Neural crest cell (in vitro differentiated cells): ENCODE results near the gene FMNL3. TPM values are rescaled to one million over a fixed set of nuclear protein-coding genes. Genes with fewer than 3 reads are reported as not detected.

ENCODE experiments used
- DNase-seq: peaks from one replicate; pipeline ENCODE4 v3.0.0; 2021; ENCODE audit warnings: low read depth, mixed read lengths, low spot score
- H3K27ac Mint-ChIP-seq: one replicate; pipeline ENCODE4 v1.8.0; 2021; ENCODE audit warnings: mild to moderate bottlenecking, mixed read lengths; ENCODE audit not compliant: unreplicated experiment
- H3K27me3 Mint-ChIP-seq: 2 replicates; pipeline ENCODE4 v1.8.0; 2021; ENCODE audit warnings: low read depth, mild to moderate bottlenecking, mixed read lengths
- H3K36me3 Mint-ChIP-seq: 2 replicates; pipeline ENCODE4 v1.8.0; 2021; ENCODE audit warnings: low read depth, mild to moderate bottlenecking, mixed read lengths
- H3K4me1 Mint-ChIP-seq: 2 replicates; pipeline ENCODE4 v1.8.0; 2021; ENCODE audit warnings: mixed read lengths
- H3K4me3 Mint-ChIP-seq: one replicate; pipeline ENCODE4 v1.8.0; 2021; ENCODE audit warnings: mild to moderate bottlenecking, mixed read lengths
- H3K9me3 Mint-ChIP-seq: 2 replicates; pipeline ENCODE4 v1.8.0; 2021; ENCODE audit warnings: mixed read lengths
- CTCF ChIP-seq: fragments of 200-600 bp; sonication (generic); conservative IDR thresholded peaks from 2 replicates; pipeline ENCODE4 v1.5.0; 2021; ENCODE audit warnings: antibody characterized with exemption, mild to moderate bottlenecking
- total RNA-seq: library from RNA; stranded (reverse); gene quantifications from 2 replicates; pipeline ENCODE4 v1.2.1, GENCODE V29; 2021

FMNL3 gene
- total RNA-seq, 1 donor from 2014 or later = 38.9 TPM

GRCh38 chr12:49659753-49660152, 47.5 kb downstream of the FMNL3 start:
- Mint-ChIP-seq H3K27me3 (no peaks in the 10 kb centered on the region), H3K36me3 (peaks cover 12% of the 10 kb centered on the region), H3K4me3 (no peak overlapping the region), H3K9me3 (no peaks in the 10 kb centered on the region), H3K4me1 (peaks cover 19% of the 10 kb centered on the region), H3K27ac (peak overlapping the region; percentile 50)
- no peak for TF ChIP-seq CTCF
- no peak for DNase-seq

GRCh38 chr12:49658276-49658675, 48.9 kb downstream of the FMNL3 start:
- Mint-ChIP-seq H3K27ac (no peak overlapping the region), H3K9me3 (no peaks in the 10 kb centered on the region), H3K36me3 (peaks cover 14% of the 10 kb centered on the region), H3K27me3 (no peaks in the 10 kb centered on the region), H3K4me1 (peaks cover 12% of the 10 kb centered on the region), H3K4me3 (no peak overlapping the region)
- no peak for DNase-seq
- no peak for TF ChIP-seq CTCF

GRCh38 chr12:49655595-49656236, 51.5 kb downstream of the FMNL3 start:
- Mint-ChIP-seq H3K27me3 (no peaks in the 10 kb centered on the region), H3K36me3 (peaks cover 4% of the 10 kb centered on the region), H3K4me1 (no peaks in the 10 kb centered on the region), H3K4me3 (no peak overlapping the region), H3K9me3 (no peaks in the 10 kb centered on the region), H3K27ac (no peak overlapping the region)
- DNase-seq = no peak
- no peak for TF ChIP-seq CTCF

GRCh38 chr12:49654715-49655114, 52.5 kb downstream of the FMNL3 start:
- Mint-ChIP-seq H3K4me1 (no peaks in the 10 kb centered on the region), H3K27ac (no peak overlapping the region), H3K36me3 (peaks cover 10% of the 10 kb centered on the region), H3K27me3 (no peaks in the 10 kb centered on the region), H3K4me3 (no peak overlapping the region), H3K9me3 (no peaks in the 10 kb centered on the region)
- no peak for TF ChIP-seq CTCF
- DNase-seq = no peak

- Mint-ChIP-seq H3K27ac (no peak overlapping the region), H3K36me3 (peaks cover 9% of the 10 kb centered on the region), H3K9me3 (no peaks in the 10 kb centered on the region), H3K4me3 (no peak overlapping the region), H3K4me1 (no peaks in the 10 kb centered on the region), H3K27me3 (no peaks in the 10 kb centered on the region)
- DNase-seq = no peak
- no peak for TF ChIP-seq CTCF
Observed at GRCh38 chr12:49652921-49653520, 54.2 kb downstream of the FMNL3 start.
